Eye (tissue), 1 donor: ENCODE measurements around the gene SORBS2.
A peak's percentile ranks its signal among the peaks of the same experiment; 100 is the strongest.

Experiments
- DNase-seq: peaks from one replicate; pipeline ENCODE4 v3.0.0-alpha.2; 2015

SORBS2 gene

GRCh38 chr4:185772391-185773093 is 39.5 kb downstream of the SORBS2 start:
- DNase-seq = no peak

GRCh38 chr4:185771711-185772390 is 40.1 kb downstream of the SORBS2 start:
- no peak for DNase-seq

- no peak for DNase-seq
Observed at GRCh38 chr4:185767528-185767927, 44.5 kb downstream of the SORBS2 start.

DNA sequence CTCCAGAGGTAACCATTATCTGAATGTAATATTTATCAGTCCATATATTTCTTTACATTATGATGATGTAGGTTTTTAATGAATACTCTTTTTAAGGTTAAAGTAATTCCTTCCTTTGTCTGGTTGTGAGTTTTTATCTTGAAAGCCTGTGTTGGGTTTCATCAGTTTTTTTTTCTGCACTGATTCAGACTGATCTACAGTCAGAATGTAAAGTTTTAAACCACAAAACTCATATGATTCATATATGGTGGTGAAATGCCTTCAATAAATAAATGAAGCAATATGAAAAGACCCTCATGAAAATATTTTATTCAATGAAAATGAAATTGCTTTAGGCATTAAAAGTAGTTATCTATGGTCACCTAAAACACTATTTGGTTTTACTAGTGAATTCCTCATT is 47.1 kb downstream of the SORBS2 start:
- no peak for DNase-seq

- DNase-seq = no peak
Observed at GRCh38 chr4:185761352-185762235, 50.4 kb downstream of the SORBS2 start.

GRCh38 chr4:185758807-185759206 is 53.2 kb downstream of the SORBS2 start:
- DNase-seq = no peak

DNA sequence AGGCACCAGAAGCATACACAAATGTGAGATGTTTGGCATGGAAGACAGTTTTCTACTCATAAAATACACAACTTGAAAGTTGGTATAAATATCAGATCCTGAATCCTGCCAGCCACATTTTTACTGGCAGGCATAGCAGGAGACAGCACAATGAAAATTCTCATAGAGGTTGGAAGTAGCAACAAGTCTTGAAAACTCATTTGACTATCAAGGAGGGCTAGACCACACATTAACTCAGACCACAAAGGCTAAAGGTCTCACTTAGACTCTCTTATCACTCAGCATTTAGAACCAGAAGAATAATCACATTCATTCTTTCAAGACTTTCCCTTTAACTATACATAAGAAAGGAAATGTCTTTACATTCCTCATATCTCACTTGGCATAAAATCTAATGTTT is 56.5 kb downstream of the SORBS2 start:
- no peak for DNase-seq

- DNase-seq = no peak
Observed at GRCh38 chr4:185754961-185755360, 57.0 kb downstream of the SORBS2 start.

DNA sequence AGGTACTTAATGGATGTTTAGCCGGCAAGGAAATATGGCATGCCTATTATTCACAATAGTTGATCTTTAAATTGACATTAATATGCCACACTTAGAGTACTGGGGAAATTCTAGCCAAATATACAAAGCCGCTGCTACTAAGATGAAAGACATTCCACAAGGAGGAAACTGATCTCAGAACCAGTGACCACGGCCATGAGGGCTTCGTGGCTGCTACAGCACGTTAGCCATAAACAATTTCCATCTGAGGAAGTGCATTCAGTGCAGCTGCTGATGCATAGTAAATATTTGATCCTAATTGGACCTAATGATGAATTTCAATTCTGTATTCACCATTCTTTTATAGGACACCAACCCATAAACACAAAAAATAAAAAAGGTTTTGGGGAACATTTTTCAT is 59.1 kb downstream of the SORBS2 start:
- peak; percentile 89 for DNase-seq

DNA sequence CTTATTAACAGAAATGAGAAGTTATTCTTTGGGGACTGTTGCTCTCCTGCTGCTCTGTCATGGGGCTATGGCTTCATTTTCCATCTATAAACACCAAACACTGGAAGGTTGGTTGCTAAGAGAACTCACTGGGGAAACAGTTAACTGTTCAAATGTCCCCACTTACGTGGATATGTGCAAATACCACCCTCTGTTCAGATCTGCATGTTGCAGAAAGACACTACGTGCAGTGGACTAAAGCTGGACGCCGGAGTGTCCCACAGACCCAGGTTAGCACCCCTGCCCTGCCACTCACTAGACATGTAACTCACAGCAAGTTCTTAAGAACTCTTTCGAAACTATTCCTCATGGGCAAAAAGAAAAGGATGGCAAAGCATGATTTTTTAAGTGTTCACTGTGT is 62.1 kb downstream of the SORBS2 start:
- DNase-seq = no peak

GRCh38 chr4:185748901-185749390 is 63.0 kb downstream of the SORBS2 start:
- DNase-seq = no peak

GRCh38 chr4:185745891-185746290 is 66.1 kb downstream of the SORBS2 start:
- DNase-seq = no peak

- no peak for DNase-seq
Observed at GRCh38 chr4:185744946-185745345, 67.0 kb downstream of the SORBS2 start.

- peak; percentile 71 for DNase-seq
Observed at GRCh38 chr4:185744488-185744862, 67.5 kb downstream of the SORBS2 start.

GRCh38 chr4:185743722-185744487 is 68.1 kb downstream of the SORBS2 start:
- no peak for DNase-seq

GRCh38 chr4:185742766-185743165 is 69.2 kb downstream of the SORBS2 start:
- no peak for DNase-seq

- DNase-seq = no peak
Observed at GRCh38 chr4:185741795-185742194, 70.2 kb downstream of the SORBS2 start.

DNA sequence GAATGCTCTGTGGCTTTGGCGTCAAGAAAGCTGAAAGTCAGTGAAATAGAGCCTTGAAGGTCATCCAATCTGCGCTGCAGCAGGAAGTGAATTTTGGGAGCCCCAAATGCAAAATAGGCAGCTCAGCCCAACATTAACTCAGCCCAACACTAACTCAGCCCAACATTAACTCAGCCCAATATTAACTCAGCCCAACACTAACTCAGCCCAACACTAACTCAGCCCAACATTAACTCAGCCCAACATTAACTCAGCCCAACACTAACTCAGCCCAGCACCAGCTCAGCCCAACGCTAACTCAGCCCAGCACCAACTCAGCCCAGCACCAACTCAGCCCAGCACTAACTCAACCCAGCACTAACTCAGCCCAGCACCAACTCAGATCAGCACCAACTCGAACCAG is 71.5 kb downstream of the SORBS2 start:
- DNase-seq = no peak

- DNase-seq = peak; percentile 60
Observed at GRCh38 chr4:185738820-185739219, 73.2 kb downstream of the SORBS2 start.

- DNase-seq = peak; percentile 40
Observed at GRCh38 chr4:185738038-185738552, 73.9 kb downstream of the SORBS2 start.

GRCh38 chr4:185737489-185738037 is 74.4 kb downstream of the SORBS2 start:
- DNase-seq = no peak

DNA sequence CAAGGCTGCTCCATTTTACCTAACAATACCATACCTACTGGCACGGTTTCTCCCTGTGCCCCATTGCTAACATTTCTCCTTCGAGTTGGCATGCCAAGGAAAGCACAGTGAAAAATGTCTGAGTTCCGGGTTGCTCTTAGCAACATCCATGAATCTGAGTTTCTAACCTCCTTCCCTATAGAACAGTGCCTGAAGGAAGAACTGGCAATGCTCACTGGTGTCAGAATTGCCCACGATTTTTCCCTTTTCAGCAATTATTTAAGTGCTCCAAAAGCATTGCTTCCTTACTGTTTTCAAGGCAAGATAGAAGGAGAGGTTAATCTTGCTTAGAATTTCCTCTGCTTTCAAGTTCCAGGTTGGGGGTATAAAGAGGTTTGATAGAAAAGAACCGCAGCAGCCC is 75.1 kb downstream of the SORBS2 start:
- DNase-seq = no peak
